ENCODE data around the gene ATP2B1.

DNA sequence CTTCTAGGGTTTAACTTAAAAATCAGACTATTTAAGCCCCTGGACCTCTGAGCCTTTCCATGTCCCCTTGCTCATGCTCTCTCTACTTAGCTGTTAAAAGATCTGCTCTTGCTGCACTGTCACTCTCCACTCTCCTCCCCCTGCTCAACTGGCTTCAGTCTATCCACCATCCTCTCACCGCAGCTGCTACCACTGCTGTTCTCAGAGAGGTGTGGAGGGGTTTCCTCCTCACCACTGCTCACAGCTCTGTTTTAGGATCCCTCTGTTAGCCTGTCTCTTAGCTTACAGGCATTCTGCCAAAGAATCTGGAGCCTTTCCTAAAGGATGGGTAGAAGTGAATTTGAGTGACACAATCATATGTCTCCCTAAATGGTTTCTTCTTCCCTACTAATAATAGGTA, 43.7 kb upstream of the ATP2B1 start:
- TF ChIP-seq, protein P1, sequence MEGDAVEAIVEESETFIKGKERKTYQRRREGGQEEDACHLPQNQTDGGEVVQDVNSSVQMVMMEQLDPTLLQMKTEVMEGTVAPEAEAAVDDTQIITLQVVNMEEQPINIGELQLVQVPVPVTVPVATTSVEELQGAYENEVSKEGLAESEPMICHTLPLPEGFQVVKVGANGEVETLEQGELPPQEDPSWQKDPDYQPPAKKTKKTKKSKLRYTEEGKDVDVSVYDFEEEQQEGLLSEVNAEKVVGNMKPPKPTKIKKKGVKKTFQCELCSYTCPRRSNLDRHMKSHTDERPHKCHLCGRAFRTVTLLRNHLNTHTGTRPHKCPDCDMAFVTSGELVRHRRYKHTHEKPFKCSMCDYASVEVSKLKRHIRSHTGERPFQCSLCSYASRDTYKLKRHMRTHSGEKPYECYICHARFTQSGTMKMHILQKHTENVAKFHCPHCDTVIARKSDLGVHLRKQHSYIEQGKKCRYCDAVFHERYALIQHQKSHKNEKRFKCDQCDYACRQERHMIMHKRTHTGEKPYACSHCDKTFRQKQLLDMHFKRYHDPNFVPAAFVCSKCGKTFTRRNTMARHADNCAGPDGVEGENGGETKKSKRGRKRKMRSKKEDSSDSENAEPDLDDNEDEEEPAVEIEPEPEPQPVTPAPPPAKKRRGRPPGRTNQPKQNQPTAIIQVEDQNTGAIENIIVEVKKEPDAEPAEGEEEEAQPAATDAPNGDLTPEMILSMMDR (IDR thresholded peaks at IDR 0.05; ENCODE audit: low read depth, low read length, poor library complexity, severe bottlenecking) = no peak
- no peak for TF ChIP-seq EZH2phosphoT487 (IDR thresholded peaks at IDR 0.05; ENCODE audit: borderline replicate concordance, low read length)
